Neutrophil (primary cell): ENCODE data around the gene TMEM26.

ENCODE experiments used
- H3K27ac ChIP-seq: fragments of 200-600 bp; sonication (generic); 2 replicates; pipeline ENCODE4 v1.5.1; 2016; ENCODE audit warnings: mild to moderate bottlenecking, moderate library complexity
- H3K27me3 ChIP-seq: fragments of 200-600 bp; sonication (generic); 2 replicates; pipeline ENCODE4 v1.6.0; 2016; ENCODE audit warnings: mild to moderate bottlenecking
- H3K36me3 ChIP-seq: fragments of 200-600 bp; sonication (generic); 2 replicates; pipeline ENCODE4 v1.5.1; 2017
- H3K4me1 ChIP-seq, 2 experiments: fragments of 200-600 bp in 1 of 2; sonication (generic) in 1 of 2; 1 replicate in 1 of 2; 2 replicates in 1 of 2; pipeline versions ENCODE4 v1.5.1 to v1.6.1; 2013 to 2016; ENCODE audit warnings: low read depth in 1 of 2, low read length in 1 of 2, mild to moderate bottlenecking in 1 of 2, moderate library complexity in 1 of 2; ENCODE audit not compliant: control insufficient read depth in 1 of 2, insufficient read depth in 1 of 2
- H3K4me3 ChIP-seq, 2 experiments: fragments of 200-600 bp in 1 of 2; sonication (generic) in 1 of 2; 1 replicate in 1 of 2; 2 replicates in 1 of 2; pipeline ENCODE4 v1.5.1; 2013 to 2016; ENCODE audit warnings: low read depth in 1 of 2, low read length in 1 of 2, mild to moderate bottlenecking in 1 of 2, moderate library complexity in 1 of 2
- H3K9me3 ChIP-seq: fragments of 200-600 bp; sonication (generic); 2 replicates; pipeline ENCODE4 v1.5.1; 2016
- TF ChIP-seq, protein P1 (sequence below): fragments of 200-600 bp; sonication (generic); IDR thresholded peaks from 2 replicates; pipeline ENCODE4 v1.5.1; 2016; ENCODE audit warnings: antibody characterized with exemption

The TMEM26 gene

GRCh38 chr10:61423178-61423577 is 30.0 kb downstream of the TMEM26 start:
- Histone ChIP-seq H3K4me1 (no peaks in the 10 kb centered on the region), H3K27me3 (no peaks in the 10 kb centered on the region), H3K4me3 (no peak overlapping the region), H3K36me3 (no peaks in the 10 kb centered on the region), H3K9me3 (no peaks in the 10 kb centered on the region), H3K27ac (no peak overlapping the region)
- TF ChIP-seq, protein P1, sequence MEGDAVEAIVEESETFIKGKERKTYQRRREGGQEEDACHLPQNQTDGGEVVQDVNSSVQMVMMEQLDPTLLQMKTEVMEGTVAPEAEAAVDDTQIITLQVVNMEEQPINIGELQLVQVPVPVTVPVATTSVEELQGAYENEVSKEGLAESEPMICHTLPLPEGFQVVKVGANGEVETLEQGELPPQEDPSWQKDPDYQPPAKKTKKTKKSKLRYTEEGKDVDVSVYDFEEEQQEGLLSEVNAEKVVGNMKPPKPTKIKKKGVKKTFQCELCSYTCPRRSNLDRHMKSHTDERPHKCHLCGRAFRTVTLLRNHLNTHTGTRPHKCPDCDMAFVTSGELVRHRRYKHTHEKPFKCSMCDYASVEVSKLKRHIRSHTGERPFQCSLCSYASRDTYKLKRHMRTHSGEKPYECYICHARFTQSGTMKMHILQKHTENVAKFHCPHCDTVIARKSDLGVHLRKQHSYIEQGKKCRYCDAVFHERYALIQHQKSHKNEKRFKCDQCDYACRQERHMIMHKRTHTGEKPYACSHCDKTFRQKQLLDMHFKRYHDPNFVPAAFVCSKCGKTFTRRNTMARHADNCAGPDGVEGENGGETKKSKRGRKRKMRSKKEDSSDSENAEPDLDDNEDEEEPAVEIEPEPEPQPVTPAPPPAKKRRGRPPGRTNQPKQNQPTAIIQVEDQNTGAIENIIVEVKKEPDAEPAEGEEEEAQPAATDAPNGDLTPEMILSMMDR: no peak

- TF ChIP-seq, protein P1: no peak
- H3K27ac ChIP-seq: no peak overlapping the region
These were observed 35.5 kb downstream of the TMEM26 start for GRCh38 chr10:61417661-61418060.

DNA sequence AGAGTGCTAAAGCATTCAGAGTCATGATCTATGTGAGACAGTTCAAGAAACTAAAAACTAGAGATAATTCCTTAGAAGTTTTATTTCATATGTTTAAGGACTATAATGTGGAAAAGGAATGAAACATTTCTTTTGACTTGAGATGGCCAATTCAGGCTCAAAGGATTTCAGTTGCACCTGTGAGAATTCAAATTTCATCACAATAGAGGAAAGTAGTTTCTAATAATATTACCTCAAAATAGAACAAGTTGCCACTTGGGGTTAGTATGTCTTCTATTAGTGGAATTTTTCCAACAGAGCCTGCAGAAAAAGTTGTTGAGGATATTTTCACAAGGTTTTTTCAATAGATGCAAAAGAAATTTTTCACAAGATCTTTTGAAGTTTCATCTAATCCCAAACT is 37.4 kb downstream of the TMEM26 start:
- no peak overlapping the region for H3K4me3 ChIP-seq
- TF ChIP-seq, protein P1: no peak
- H3K27me3 ChIP-seq: no peaks in the 10 kb centered on the region
- no peaks in the 10 kb centered on the region for H3K36me3 ChIP-seq
- H3K9me3 ChIP-seq: no peaks in the 10 kb centered on the region
- no peak overlapping the region for H3K27ac ChIP-seq
- no peaks in the 10 kb centered on the region for H3K4me1 ChIP-seq

More at GRCh38 chr10:61417661-61418060, 35.5 kb downstream of the TMEM26 start:
- Histone ChIP-seq H3K4me3 (no peak overlapping the region), H3K4me1 (no peaks in the 10 kb centered on the region), H3K36me3 (no peaks in the 10 kb centered on the region), H3K9me3 (no peaks in the 10 kb centered on the region), H3K27me3 (no peaks in the 10 kb centered on the region)

GRCh38 chr10:61411706-61412105 is 41.5 kb downstream of the TMEM26 start:
- Histone ChIP-seq H3K27me3 (no peaks in the 10 kb centered on the region), H3K9me3 (no peaks in the 10 kb centered on the region), H3K27ac (no peak overlapping the region), H3K4me1 (no peaks in the 10 kb centered on the region), H3K4me3 (no peak overlapping the region), H3K36me3 (no peaks in the 10 kb centered on the region)
- TF ChIP-seq, protein P1: no peak

- Histone ChIP-seq H3K27ac (no peak overlapping the region), H3K4me1 (no peaks in the 10 kb centered on the region), H3K36me3 (no peaks in the 10 kb centered on the region), H3K27me3 (no peaks in the 10 kb centered on the region), H3K4me3 (no peak overlapping the region), H3K9me3 (no peaks in the 10 kb centered on the region)
- TF ChIP-seq, protein P1: no peak
These were observed 42.7 kb downstream of the TMEM26 start for GRCh38 chr10:61410353-61411070.
